ENCODE measurements around the gene BRINP3.

GRCh38 chr1:190511554-190511953 lies 33.9 kb upstream of the BRINP3 start:
- TF ChIP-seq CTCF (IDR thresholded peaks at IDR 0.05), result no peak
- no peak for TF ChIP-seq CREB1 (CRISPR knock-in tag; IDR thresholded peaks at IDR 0.05)

Measured in WTC11 (cell line).